GM21619 (cell line): ENCODE results near the gene MX2.

Experiments used
- ATAC-seq: cut with Tn5 transposase; IDR thresholded peaks from one replicate; pipeline ENCODE4 v1.9.1; 2021; ENCODE audit not compliant: unreplicated experiment

Gene MX2

DNA sequence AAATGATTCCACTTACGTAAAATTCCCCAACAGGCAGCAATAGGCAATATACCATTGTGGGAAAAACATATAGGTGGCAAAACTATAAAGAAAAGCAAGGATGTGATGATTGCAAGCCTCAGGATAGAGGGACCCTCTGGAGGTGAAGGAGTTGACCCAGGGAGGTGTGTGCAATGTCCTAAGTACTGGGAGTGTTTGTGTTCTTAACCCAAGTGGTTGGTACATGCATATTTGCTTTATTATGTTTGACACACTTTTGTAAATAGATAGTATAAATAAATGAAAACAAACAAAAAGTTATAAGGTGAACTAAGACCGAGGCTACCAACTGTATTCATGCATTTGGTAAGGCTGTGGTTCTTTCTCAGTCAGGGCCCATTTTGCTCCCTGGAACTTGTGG lies 71.7 kb downstream of the MX2 start:
- ATAC-seq: no peak

DNA sequence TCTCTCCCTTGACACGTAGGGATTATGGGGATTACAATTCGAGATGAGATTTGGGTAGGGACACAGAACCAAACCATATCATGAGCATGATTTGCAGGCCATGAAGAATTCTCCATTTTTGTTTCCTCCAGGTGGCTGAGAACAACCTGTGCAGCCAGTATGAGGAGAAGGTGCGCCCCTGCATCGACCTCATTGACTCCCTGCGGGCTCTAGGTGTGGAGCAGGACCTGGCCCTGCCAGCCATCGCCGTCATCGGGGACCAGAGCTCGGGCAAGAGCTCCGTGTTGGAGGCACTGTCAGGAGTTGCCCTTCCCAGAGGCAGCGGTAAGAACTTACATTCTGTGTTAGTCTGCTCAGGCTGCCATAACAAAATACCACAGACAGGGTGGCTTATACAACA lies 73.9 kb downstream of the MX2 start:
- ATAC-seq: no peak

DNA sequence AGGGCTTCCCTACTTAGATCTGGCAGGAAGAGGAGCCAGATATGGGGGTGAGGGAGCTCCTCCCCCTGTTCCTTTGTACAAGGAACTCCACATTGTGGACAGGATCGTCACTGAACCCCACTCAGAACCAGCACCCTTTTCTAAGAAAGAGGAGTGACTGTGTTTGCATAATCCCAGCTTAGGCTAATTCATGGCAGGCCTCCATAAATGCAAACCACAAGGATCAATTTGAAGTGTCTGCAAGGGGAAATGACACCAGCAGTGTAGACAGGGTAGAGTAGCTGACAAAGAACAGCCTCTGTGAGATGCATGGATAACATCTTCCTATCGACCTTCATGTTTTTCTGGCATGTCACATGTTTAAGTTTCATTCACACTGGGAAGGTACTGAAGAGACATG lies 75.9 kb downstream of the MX2 start:
- ATAC-seq: no peak

DNA sequence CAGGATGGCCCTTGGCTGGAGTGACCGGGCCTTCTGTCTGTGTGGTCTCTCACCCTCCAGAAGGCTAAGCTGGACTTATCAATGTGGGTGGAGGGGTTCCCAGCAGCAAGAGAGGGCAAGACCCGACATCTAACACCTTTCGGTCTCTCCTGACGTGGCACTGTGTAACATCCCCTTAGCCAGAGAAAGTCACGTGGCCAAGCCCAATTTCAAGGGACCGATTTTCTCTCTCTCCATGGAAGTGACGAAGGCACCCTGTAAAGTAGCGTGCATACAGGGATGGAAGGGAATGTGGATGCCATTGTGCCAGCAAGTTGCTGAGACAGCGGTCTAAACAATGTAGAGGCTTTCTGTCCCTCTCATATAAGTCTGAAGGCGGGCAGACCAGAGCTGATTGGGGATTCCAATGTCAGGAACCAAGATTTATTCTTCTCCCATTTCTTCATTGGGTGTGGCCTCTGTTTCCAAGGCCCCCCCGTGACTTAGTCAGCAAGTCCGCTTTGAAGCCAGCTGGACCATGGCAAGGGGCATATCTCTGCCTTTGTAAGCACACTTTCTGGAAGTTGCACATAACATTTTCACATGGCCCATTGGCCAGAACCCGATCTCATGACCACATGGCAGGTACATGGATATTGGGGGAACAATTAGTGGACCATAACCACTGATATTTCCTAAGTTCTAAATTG lies 76.7 kb downstream of the MX2 start:
- no peak for ATAC-seq

DNA sequence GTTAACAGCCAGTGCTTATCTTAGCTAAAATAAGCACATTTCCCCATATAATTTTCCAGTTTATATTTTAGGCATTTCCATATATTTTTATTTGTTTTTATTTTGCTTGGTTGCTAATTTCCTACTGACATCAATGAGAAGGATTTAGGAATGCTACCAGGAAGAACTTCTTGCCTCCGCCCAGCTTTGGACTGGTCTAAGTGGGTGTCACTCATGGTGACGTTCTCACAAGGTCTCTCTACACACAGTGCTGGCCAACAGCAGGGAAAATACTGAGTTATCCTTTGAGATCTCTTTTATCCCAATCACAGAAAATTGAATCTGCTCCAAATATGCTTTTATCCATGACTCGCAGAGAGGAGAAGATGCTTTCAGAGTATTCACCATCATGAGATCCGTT lies 77.4 kb downstream of the MX2 start:
- no peak for ATAC-seq

DNA sequence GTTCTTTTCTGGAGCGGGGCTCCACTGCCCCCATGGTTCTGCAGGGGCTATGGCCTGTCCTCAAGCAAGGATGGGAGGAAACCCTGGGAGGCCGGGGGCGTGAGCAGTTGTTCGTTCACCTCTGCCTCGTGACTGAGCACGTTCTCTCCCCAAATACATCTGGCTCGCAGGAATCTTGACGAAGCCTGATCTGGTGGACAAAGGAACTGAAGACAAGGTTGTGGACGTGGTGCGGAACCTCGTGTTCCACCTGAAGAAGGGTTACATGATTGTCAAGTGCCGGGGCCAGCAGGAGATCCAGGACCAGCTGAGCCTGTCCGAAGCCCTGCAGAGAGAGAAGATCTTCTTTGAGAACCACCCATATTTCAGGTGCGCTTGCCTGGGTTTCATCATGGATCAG lies 79.7 kb downstream of the MX2 start:
- ATAC-seq: no peak

DNA sequence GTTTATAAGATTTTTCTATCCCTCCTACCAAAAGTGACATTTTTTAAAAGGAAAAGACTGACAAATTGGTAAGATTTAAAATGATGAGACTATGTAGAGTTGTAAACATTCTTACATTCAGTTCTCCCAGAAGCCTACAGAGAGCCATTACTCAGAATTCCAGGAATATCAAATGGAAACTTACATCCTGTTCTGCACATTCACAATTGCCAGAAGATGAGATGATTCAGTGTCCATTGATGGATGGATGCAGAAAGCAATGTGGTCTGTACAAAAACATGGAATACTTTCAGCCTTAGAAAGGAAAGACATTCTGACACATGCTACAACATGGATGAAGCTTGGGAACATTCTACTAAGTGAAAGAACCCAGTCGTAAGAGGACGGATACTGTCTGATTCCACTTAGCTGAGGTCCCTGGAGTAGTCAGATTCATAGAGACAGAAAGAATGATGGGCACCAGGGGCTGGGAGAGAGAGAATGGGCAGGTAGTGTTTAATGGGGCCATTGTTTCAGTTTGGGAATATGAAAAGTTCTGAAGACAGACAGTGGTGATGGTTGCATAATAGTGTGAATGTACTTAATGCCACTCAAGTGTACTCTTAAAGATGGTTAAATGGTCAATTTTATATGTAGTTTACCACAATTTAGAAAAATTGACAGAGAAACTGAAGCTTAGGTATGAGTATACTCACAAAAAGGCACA lies 80.8 kb downstream of the MX2 start:
- ATAC-seq: no peak

DNA sequence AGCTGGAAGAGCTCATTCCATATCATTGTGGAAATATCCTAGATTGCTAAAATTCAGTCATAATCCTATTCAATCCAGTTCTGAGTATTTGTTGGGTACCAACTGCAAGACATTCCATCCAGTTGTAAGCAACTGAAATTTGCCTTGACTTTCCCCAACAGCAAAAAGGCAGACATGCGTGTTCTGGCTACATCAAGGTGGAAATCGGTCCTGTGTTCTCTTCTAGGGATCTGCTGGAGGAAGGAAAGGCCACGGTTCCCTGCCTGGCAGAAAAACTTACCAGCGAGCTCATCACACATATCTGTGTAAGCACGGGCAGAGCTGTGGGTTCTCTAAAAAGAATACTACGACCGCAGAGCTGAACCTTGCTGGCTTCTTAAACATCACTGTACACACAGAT lies 81.7 kb downstream of the MX2 start:
- no peak for ATAC-seq

DNA sequence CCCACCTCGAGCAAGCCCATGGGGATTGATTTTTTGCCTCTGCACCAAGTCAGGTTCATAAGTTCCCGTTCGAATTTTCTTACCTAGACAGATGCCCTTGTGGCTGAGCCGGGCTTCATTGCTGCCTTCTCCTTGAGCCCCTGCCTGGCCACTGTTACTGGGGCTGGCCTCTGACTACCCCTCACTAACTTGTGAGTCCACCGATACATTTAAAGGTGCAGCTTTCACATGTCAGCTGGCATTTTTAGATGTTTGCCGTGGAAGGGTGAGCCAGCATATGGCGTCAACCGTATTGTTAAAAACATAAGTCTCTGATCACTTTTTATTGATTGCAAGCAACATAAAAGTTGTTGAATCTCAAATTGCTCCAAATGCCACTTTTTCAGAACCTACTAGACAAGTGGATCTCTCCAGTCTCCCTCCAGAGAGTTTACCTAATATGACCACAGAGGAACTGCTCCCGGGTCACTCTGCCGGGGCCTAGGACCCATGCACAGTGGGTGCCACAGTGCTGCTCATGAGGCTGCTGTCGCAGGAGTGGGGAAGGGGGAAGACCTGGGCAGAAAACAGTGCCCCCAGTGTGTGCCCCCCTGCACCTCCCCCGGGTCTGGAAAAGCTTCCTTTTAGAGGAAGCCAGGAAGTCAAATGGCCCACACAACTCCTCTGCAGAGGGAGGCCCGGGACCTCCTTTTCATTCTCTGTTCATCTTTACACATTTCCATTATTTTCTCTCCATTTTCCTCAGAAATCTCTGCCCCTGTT lies 83.1 kb downstream of the MX2 start:
- no peak for ATAC-seq

DNA sequence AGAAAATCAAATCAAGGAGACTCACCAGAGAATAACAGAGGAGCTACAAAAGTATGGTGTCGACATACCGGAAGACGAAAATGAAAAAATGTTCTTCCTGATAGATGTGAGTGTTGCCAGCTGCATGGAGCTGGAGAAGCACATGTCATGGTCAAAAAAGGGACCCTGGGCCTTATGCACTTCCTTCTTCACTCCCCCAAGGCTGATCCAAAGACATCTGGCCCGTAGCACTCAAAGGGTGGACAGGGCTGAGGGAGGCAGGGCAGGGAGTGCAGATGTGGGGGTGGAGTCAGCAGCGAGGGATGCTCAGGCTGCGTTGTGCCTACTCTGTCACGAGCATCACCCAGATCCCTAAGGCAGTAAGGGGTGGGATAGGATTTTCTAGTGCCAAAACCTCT lies 83.6 kb downstream of the MX2 start:
- ATAC-seq: no peak

DNA sequence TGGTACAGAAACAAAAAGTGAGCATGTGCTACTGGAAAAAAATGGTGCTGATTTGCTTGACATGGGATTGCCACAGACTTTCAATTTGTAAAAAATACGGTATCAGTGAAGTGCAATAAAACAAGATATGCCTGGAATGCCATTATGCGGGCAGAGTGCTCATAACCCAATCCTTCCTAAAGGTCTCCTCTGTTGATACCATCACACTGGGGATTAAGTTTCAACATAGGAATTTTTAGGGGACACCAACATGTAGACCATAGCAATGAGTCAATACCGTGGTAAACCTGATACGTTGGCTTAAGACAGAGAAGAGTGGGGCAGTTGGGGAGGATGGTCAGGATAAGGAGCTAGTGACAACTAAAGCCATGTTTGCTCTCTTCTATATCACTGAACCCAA lies 84.8 kb downstream of the MX2 start:
- no peak for ATAC-seq

DNA sequence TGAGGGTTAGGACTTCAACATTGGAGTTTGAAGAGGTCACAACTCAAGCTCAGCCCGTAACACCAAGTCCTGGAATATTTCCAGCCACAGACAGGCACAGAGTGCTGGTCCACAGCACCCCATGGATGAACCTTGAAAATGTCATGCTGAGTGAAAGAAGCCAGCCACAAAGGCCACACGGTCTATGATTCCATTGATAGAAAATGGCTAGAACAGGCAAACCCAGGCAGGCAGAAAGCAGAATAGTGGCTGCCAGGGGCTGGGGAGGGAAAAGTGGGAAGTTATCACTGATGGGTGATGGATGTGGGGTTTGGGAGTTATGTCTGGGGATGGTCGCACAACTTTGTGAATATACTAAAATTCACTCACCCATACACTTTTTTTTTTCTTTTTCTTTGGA lies 85.5 kb downstream of the MX2 start:
- no peak for ATAC-seq

DNA sequence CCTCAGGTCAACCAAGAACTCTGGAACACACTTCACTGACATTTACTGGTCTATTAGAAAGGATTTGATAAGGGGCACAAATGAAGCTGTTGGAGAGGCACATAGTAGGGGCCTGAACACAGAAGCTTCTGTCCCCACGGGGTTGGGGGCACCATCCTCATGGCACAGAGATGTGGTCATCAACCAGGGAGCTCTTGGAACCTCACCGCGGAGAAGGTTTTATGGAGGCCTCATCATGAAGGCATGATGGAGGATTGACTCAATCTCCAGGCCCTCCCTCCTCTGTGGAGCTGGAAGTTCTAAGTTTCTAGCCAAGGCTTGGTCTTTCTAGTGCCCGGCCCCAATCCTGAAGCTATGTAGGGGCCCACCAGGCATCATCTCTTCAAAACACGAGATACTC lies 87.8 kb downstream of the MX2 start:
- ATAC-seq: no peak

DNA sequence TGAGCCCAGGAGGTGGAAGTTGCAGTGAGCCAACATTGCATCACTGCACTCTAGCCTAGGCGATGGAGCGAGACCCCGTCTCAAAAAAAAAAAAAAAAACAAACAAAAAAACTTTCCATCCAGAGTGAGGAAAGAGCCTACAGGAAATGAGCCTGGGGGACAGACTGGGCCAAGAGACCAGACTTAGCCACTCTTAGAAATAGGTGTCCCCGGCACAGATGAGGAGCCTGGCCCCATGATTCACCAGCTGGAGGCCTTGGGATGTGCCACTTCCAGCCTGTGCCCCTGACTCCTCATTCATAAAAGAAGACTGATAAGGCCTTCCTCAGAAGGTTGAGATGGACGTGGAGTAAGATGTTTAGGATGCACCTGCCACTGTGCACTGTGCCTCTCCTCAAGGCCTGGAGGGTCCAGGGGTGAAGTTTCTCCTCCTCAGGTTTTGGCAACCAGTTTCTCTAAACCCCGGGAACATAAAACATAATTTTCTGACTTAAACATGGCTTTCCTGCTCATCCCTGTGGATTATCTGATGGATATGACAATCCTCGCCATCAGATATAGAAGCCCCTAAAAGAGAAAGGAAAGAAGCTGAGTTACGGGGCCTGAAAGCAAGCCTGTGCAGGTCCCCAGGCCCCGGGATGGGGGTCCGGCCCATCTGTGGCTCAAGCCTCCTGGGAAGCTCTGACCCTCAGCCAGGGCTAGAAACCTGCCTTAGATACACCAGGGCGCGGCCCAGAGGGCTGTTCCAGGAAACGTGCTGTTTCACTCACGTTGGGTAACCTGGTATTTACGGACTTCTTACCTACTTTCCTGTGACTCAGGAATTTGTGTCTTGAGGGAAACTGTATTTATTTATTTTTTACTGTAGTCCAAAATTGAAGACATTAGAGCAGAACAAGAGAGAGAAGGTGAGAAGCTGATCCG lies 90.2 kb downstream of the MX2 start:
- no peak for ATAC-seq

DNA sequence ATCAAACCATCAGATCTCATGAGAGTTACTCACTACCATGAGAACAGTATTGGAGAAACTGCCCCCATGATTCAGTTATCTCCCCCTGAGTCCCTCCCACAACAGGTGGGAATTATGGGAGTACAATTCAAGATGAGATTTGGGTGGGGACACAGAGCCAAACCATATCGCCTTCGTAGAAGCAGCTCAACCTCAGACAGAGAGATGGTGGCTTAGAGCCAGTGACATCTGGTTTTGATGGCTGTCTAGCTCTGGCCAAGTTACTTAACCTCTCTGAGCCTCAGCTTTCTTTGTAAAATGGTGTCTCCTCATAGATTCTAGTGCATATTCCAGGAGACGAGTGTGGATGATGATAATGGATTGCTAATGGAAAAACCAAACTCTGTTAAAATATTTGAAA lies 91.4 kb downstream of the MX2 start:
- no peak for ATAC-seq

DNA sequence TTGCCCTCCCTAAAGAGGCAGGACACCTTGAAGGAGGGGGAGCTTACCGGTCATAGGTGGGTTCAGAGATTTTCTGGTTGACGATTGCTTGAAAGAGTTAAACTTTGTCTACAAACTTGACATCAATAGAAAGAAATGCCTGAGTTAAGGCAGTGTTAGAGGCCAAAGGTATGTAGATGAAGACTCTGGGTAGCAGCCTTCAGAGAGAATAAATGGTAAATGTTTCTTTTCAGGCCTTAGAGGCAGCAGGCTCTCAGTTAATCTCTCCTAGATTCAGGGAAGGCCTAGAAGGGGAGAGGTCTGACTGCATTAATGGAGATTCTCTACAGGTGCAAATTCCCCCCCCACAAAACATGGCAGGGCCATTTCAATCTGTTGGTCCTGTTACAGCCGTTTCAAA lies 91.9 kb downstream of the MX2 start:
- ATAC-seq: no peak

DNA sequence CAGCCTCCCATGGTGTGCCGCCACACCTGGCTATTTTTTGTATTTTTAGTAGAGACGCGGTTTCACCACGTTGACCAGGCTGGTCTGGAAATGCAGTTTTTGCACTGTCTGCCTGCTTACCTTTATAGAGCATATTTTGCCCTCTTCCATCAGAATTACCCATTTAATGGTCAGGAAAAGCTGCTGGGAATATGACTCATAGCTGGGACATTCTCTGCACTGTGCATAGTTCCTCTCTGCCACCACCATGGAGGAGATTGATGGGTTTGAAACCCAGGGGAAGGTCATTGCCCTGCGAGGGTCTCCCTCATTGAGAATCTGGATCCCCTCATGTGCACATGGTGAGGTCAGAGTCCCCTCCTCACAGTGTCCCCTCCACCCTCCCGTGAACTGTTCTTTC lies 96.3 kb downstream of the MX2 start:
- no peak for ATAC-seq

DNA sequence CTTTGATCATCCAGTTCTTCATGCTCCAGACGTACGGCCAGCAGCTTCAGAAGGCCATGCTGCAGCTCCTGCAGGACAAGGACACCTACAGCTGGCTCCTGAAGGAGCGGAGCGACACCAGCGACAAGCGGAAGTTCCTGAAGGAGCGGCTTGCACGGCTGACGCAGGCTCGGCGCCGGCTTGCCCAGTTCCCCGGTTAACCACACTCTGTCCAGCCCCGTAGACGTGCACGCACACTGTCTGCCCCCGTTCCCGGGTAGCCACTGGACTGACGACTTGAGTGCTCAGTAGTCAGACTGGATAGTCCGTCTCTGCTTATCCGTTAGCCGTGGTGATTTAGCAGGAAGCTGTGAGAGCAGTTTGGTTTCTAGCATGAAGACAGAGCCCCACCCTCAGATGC lies 96.7 kb downstream of the MX2 start:
- no peak for ATAC-seq
